Caki2 (cell line): ENCODE results near the gene CCT6A. TPM values are rescaled to one million over a fixed set of nuclear protein-coding genes. Genes with fewer than 3 reads are reported as not detected.

Source experiments
- total RNA-seq: library from RNA; depleted of rRNA; stranded (reverse); fragments of >200 nt; shearing (Covaris generic); gene quantifications from 2 replicates; pipeline ENCODE4 v1.2.3, GENCODE V29; 2014; ENCODE audit warnings: low replicate concordance; rRNA removed

Gene CCT6A
- total RNA-seq, 1 experiment from 2014 or later = 549 TPM

Other genes with a start within 250 kb of the CCT6A start
- not detected in 2 replicates for gene SEPTIN14, start 189.0 kb upstream of the CCT6A start, total RNA-seq
- 0.09 TPM in 1 of 2 replicates, not detected in the other for gene ZNF713, start 164.3 kb upstream of the CCT6A start, total RNA-seq
- gene MRPS17, start 99.9 kb upstream of the CCT6A start, total RNA-seq = 21.8 and 27.3 TPM in 2 replicates
- gene NIPSNAP2, start 87.2 kb upstream of the CCT6A start, total RNA-seq = 6.8 and 17.0 TPM in 2 replicates
- 84.5 and 150 TPM in 2 replicates for gene PSPH, start 321 bp upstream of the CCT6A start, total RNA-seq
- 239 and 292 TPM in 2 replicates for gene SUMF2, start 12.5 kb downstream of the CCT6A start, total RNA-seq
- gene PHKG1, start 41.2 kb downstream of the CCT6A start, total RNA-seq = 1.3 TPM in 1 of 2 replicates, not detected in the other
- 762 and 771 TPM in 2 replicates for gene CHCHD2, start 54.7 kb downstream of the CCT6A start, total RNA-seq
- gene NUPR2, start 64.7 kb downstream of the CCT6A start, total RNA-seq = not detected in 2 replicates